AG04449 (cell line): ENCODE results near the gene EPC2.
A peak's percentile ranks its signal among the peaks of the same experiment; 100 is the strongest.
"Not testable (repeated sequence)": the region's sequence is repeated elsewhere in the genome, so short reads cannot be mapped to it uniquely, and the experiment has no call there.

Experiments
- CTCF ChIA-PET: fragments of 350-600 bp; formaldehyde crosslinking; extraction: SDS; loops from one replicate; lab custom pipeline; 2021; ENCODE audit warnings: antibody characterized with exemption; lab: Yijun Ruan, JAX
- POLR2A ChIA-PET: fragments of 400-600, 350-600 bp; formaldehyde crosslinking; extraction: SDS; loops from one replicate; lab custom pipeline; 2020; ENCODE audit warnings: antibody characterized with exemption, inconsistent platforms; lab: Yijun Ruan, JAX
- DNase-seq: peaks from one replicate; pipeline ENCODE4 v3.0.0-alpha.2; 2010; ENCODE audit warnings: low read depth, low spot score
- H3K4me3 ChIP-seq: 2 replicates; pipeline ENCODE4 v1.5.1; 2011; ENCODE audit warnings: low read depth, mild to moderate bottlenecking, control low read depth, low read length
- TF ChIP-seq, protein P1 (sequence below): IDR thresholded peaks from one replicate; pipeline ENCODE4 v1.5.1; 2011; ENCODE audit warnings: mild to moderate bottlenecking, moderate library complexity, low read length, control low read depth, inconsistent platforms; ENCODE audit not compliant: insufficient read depth; ENCODE audit errors: missing control alignments

EPC2 gene

GRCh38 chr2:148644883-148645538 is 460 bp downstream of the EPC2 start:
- peak; percentile 36 for DNase-seq
- TF ChIP-seq, protein P1, sequence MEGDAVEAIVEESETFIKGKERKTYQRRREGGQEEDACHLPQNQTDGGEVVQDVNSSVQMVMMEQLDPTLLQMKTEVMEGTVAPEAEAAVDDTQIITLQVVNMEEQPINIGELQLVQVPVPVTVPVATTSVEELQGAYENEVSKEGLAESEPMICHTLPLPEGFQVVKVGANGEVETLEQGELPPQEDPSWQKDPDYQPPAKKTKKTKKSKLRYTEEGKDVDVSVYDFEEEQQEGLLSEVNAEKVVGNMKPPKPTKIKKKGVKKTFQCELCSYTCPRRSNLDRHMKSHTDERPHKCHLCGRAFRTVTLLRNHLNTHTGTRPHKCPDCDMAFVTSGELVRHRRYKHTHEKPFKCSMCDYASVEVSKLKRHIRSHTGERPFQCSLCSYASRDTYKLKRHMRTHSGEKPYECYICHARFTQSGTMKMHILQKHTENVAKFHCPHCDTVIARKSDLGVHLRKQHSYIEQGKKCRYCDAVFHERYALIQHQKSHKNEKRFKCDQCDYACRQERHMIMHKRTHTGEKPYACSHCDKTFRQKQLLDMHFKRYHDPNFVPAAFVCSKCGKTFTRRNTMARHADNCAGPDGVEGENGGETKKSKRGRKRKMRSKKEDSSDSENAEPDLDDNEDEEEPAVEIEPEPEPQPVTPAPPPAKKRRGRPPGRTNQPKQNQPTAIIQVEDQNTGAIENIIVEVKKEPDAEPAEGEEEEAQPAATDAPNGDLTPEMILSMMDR: peak; percentile 42
- CTCF ChIA-PET: interaction anchor here (0.9 to 1.4 kb wide), 2 partner anchors 21 to 345 kb away, joined by 3 to 4 read pairs; no protein-coding TSS in a partner anchor
- POLR2A ChIA-PET: interaction anchor here (0.7 to 0.8 kb wide), 4 partner anchors 36 to 349 kb away, joined by 3 to 8 read pairs (median 5); no protein-coding TSS in a partner anchor
- H3K4me3 ChIP-seq: peak overlapping the region; percentile 94

DNA sequence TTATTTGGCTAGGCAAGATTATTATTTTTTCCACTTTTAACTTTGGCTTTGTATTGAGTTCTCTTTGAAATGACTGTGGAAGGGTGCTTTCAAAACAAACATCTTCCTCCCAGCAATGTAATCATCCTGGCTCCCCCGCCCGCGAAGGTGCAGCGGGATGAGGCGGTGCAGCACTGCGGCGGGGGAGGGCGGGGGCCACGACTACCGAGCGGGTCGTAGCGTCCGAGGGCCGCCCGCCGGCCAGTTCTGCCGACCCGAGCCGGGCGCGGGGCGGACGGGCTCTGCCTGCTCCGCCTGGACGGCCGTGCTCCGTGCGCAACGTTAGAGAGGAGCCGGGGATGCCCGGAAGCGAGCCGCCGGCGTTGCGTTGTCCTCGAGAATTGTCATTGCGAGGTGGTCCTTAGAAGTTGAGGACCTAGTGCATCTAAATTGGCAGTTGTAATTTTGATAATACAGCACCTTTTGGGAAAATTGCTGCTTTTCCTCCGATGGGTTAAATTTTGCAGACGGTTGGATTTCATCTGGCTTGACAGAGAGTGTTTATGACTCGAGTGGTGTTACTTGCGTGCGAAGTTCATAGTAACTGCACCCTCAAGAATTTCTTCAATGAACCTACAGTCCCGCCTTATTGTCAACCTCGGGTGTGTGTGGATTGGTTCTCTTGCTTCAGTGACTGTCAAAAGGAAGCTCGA is 1.1 kb downstream of the EPC2 start:
- CTCF ChIA-PET: interaction anchor here (0.9 to 1.4 kb wide), 3 partner anchors 20 to 345 kb away, joined by 3 to 4 read pairs (median 3); no protein-coding TSS in a partner anchor
- DNase-seq: peak; percentile 69
- H3K4me3 ChIP-seq: peak overlapping the region; percentile 94
- TF ChIP-seq, protein P1: no peak
- POLR2A ChIA-PET: interaction anchor here (0.7 to 0.8 kb wide), 4 partner anchors 35 to 348 kb away, joined by 3 to 8 read pairs (median 5); no protein-coding TSS in a partner anchor

DNA sequence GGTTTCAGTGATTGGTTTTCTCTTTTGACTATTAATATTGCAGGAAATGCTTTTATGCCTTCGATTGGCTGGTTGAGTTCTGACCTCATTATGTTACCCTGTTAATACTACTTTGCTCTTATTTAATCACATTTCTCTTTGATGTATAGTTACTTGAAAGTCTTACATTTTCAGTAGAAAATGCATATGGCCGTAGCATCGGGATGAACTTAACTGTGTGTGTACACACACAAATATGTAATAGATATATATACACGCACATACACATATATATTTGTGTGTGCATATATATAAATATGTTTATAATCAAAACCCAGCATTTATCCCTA is 1.6 kb downstream of the EPC2 start:
- ChIA-PET CTCF (interaction anchor here (1.1 to 1.4 kb wide), 2 partner anchors 92 to 344 kb away, joined by 3 to 4 read pairs; no protein-coding TSS in a partner anchor), POLR2A (no interaction called here)
- TF ChIP-seq, protein P1: no peak
- DNase-seq: no peak
- H3K4me3 ChIP-seq: peak overlapping the region; percentile 94

GRCh38 chr2:148647711-148648110 is 3.2 kb downstream of the EPC2 start:
- H3K4me3 ChIP-seq, CTCF ChIA-PET, POLR2A ChIA-PET, DNase-seq: not testable (repeated sequence)

- no peak overlapping the region for H3K4me3 ChIP-seq
- ChIA-PET POLR2A (no interaction called here), CTCF (interaction anchor here (1.1 kb wide), 1 partner anchor 340 kb away, joined by 3 read pairs; no protein-coding TSS in a partner anchor)
- no peak for DNase-seq
- TF ChIP-seq, protein P1: no peak
Observed at GRCh38 chr2:148649936-148650335, 5.4 kb downstream of the EPC2 start.

DNA sequence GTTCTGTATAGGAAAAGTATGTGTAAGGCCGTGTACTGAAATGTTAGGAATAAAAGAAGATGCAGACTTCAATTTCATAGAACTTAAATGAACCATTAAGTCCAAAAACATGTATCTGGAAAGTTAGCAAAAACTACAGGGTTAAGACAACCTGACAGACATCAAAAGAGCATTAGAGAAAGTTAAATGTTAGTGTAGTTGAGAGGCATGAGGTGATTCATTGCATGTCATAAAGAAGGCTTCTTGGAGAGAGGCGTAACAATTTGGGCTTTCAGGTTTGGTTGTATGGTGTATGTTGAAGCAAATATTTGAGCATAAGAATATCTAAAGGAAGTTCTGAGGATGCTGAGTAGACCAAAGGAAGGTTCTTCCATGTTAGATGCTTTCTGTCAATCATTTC is 6.3 kb downstream of the EPC2 start:
- H3K4me3 ChIP-seq: no peak overlapping the region
- no peak for DNase-seq
- ChIA-PET CTCF (no interaction called here), POLR2A (no interaction called here)
- TF ChIP-seq, protein P1: no peak
